ENCODE data around the gene ITSN1. TPM values are rescaled to one million over a fixed set of nuclear protein-coding genes. Genes with fewer than 3 reads are reported as not detected.

ITSN1 gene
- total RNA-seq, 4 donors from 2014 or later: 33.0 to 50.5 (median 45.9) TPM

GRCh38 chr21:33947451-33948095 is 305.3 kb downstream of the ITSN1 start:
- peak; percentile 99 for ATAC-seq
- TF ChIP-seq EP300 (IDR thresholded peaks at IDR 0.05) (no peak), POLR2AphosphoS5 (IDR thresholded peaks at IDR 0.05) (peak; percentile 67)
- 6 to 11% methylated on average over 7 to 9 of the region's 9 CpGs for WGBS, 2 donors (ENCODE audit: low coverage in 1 of 2)
- Histone ChIP-seq H3K36me3 (no peaks in the 10 kb centered on the region), H3K27me3 (no peaks in the 10 kb centered on the region), H3K9me3 (no peaks in the 10 kb centered on the region), H3K4me1 (peaks cover 5 to 38% (median 16%) of the 10 kb centered on the region in 3 donors), H3K27ac (peak overlapping the region; percentile 71 to 89 (median 82)), H3K4me3 (peak overlapping the region; percentile 28 to 32)

GRCh38 chr21:33948096-33948950 is 306.0 kb downstream of the ITSN1 start:
- peaks cover 5 to 31% (median 16%) of the 10 kb centered on the region in 3 donors for H3K4me1 ChIP-seq
- ATAC-seq: peak; percentile 62
- no peaks in the 10 kb centered on the region for H3K9me3 ChIP-seq
- H3K4me3 ChIP-seq: peak overlapping the region; percentile 28 to 32
- no peaks in the 10 kb centered on the region for H3K36me3 ChIP-seq
- WGBS, 2 donors (ENCODE audit: low coverage in 1 of 2): 30 to 35% methylated on average over 12 to 14 of the region's 17 CpGs
- H3K27ac ChIP-seq: peak overlapping the region; percentile 71 to 89 (median 80)
- H3K27me3 ChIP-seq: no peaks in the 10 kb centered on the region
- no peak for TF ChIP-seq POLR2A (IDR thresholded peaks at IDR 0.05)
- TF ChIP-seq CTCF (IDR thresholded peaks at IDR 0.05): no peak
- TF ChIP-seq EP300 (IDR thresholded peaks at IDR 0.05): no peak
- TF ChIP-seq POLR2AphosphoS5 (IDR thresholded peaks at IDR 0.05): no peak

GRCh38 chr21:33948951-33949444 is 306.7 kb downstream of the ITSN1 start:
- H3K4me1 ChIP-seq: peaks cover 5 to 27% (median 16%) of the 10 kb centered on the region in 3 donors
- TF ChIP-seq EP300 (IDR thresholded peaks at IDR 0.05): no peak
- TF ChIP-seq POLR2AphosphoS5 (IDR thresholded peaks at IDR 0.05): no peak
- TF ChIP-seq POLR2A (IDR thresholded peaks at IDR 0.05): no peak
- TF ChIP-seq CTCF (IDR thresholded peaks at IDR 0.05): no peak
- WGBS, 2 donors (ENCODE audit: low coverage in 1 of 2): 14% methylated on average over 1 of the region's 9 CpGs; no CpG with 5 or more reads in 1 of the 2 donors
- ATAC-seq: no peak
- no peak overlapping the region for H3K4me3 ChIP-seq
- H3K9me3 ChIP-seq: no peaks in the 10 kb centered on the region
- no peaks in the 10 kb centered on the region for H3K27me3 ChIP-seq
- H3K27ac ChIP-seq: peak overlapping the region in 3 of 4 donors; percentile 79 to 89 (median 80)
- no peaks in the 10 kb centered on the region for H3K36me3 ChIP-seq

Other genes starting within 250 kb of the ITSN1 start
- gene IFNGR2, start 239.1 kb upstream of the ITSN1 start, total RNA-seq: 10 to 100 TPM; 19.6 to 53.7 (median 41.1) TPM
- gene TMEM50B, start 162.5 kb upstream of the ITSN1 start, total RNA-seq: 100 to 1,000 TPM in 1 of 4 donors, 10 to 100 TPM in 3; 56.4 to 175 (median 90.0) TPM
- 1 to 10 TPM in 3 of 4 donors, under 1 TPM in 1; 0.67 to 4.1 (median 2.7) TPM for gene DNAJC28, start 150.8 kb upstream of the ITSN1 start, total RNA-seq
- gene GART, start 100.4 kb upstream of the ITSN1 start, total RNA-seq: 10 to 100 TPM; 41.8 to 74.2 (median 67.6) TPM
- 100 to 1,000 TPM; 134 to 474 (median 401) TPM for gene SON, start 99.5 kb upstream of the ITSN1 start, total RNA-seq
- gene DONSON, start 53.8 kb upstream of the ITSN1 start, total RNA-seq: 1 to 10 TPM; 3.1 to 7.2 (median 4.7) TPM
- 10 to 100 TPM; 24.4 to 47.3 (median 33.0) TPM for gene CRYZL1, start 760 bp upstream of the ITSN1 start, total RNA-seq